Measurements from ENCODE around the gene CAPN11.
"Not testable (repeated sequence)": the region's sequence is repeated elsewhere in the genome, so short reads cannot be mapped to it uniquely, and the experiment has no call there.

Gene CAPN11

GRCh38 chr6:44225579-44226325 is 67.1 kb downstream of the CAPN11 start:
- Histone ChIP-seq H3K9ac (ENCODE audit: low read depth, low read length) (no peak overlapping the region), H3K4me3 (ENCODE audit: low read depth, low read length) (peak overlapping the region; percentile 22), H3K36me3 (ENCODE audit: control insufficient read depth, insufficient read depth, low read length) (peaks cover 33% of the 10 kb centered on the region), H3K4me1 (ENCODE audit: control insufficient read depth, insufficient read depth, low read length) (peaks cover 45% of the 10 kb centered on the region), H3K27ac (ENCODE audit: low read depth, low read length) (no peak overlapping the region), H3K27me3 (ENCODE audit: control insufficient read depth, insufficient read depth, low read length) (no peaks in the 10 kb centered on the region; the same call in 1 of the 2 replicates), H3K9me3 (ENCODE audit: control insufficient read depth, insufficient read depth, low read length) (no peaks in the 10 kb centered on the region)

GRCh38 chr6:44226368-44227147 is 67.9 kb downstream of the CAPN11 start:
- Histone ChIP-seq H3K27ac (ENCODE audit: low read depth, low read length) (no peak overlapping the region), H3K9ac (ENCODE audit: low read depth, low read length) (no peak overlapping the region), H3K4me3 (ENCODE audit: low read depth, low read length) (no peak overlapping the region), H3K9me3 (ENCODE audit: control insufficient read depth, insufficient read depth, low read length) (no peaks in the 10 kb centered on the region), H3K36me3 (ENCODE audit: control insufficient read depth, insufficient read depth, low read length) (peaks cover 41% of the 10 kb centered on the region), H3K27me3 (ENCODE audit: control insufficient read depth, insufficient read depth, low read length) (no peaks in the 10 kb centered on the region; the same call in 1 of the 2 replicates), H3K4me1 (ENCODE audit: control insufficient read depth, insufficient read depth, low read length) (peaks cover 40% of the 10 kb centered on the region)

DNA sequence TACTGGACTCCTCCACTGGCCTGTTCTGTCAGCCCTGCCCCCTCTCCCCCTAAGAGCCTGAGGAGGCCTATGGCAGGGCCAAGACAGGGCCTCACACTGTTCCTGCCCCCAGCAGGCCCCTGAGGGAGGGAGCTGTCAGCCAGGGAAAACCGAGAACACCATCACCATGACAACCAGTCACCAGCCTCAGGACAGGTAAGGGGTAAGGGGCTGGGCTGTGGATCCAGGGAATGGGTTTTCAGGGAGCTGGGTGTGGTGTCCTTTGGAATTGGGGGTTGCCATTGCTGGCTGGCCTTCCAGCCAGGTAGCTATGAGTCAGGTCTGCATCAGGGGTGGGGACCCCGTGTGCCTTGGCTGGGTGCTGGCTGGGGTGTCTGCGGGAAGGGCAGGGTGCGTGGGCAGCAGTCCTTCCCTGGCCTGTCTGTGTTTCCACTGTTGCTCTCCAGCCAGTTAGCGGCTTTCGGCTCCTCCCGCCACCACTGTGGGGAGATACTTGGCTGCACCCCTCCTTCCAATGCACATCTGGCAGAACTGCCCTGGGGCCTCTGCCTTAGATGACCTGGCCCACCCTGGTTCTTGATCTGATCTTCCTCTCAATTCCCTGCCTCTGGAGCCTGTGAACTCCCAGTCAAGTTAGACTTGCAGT is 68.7 kb downstream of the CAPN11 start:
- no peaks in the 10 kb centered on the region for H3K9me3 ChIP-seq (ENCODE audit: control insufficient read depth, insufficient read depth, low read length)

DNA sequence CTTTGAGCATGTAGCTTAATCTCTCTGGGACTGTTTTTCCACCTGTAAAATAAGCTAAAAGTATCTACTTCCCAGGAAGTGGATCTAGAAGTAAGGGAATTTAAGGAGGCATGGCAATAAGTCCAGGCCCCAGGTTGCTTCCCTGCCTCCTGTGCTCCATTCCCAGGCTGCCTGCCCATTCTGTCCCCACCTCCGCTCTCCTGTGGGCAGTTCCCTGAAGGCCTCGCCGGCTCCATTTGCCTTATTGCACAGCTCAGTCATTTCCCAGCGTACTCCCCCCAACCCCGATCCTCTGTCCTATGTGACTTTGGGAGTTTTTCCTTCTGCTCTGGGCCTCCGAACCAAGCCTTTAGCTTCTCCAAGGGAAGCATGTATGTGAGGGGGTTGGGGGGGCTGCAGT is 69.4 kb downstream of the CAPN11 start:
- Histone ChIP-seq H3K27me3 (ENCODE audit: control insufficient read depth, insufficient read depth, low read length) (no peaks in the 10 kb centered on the region), H3K9me3 (ENCODE audit: control insufficient read depth, insufficient read depth, low read length) (no peaks in the 10 kb centered on the region), H3K4me3 (ENCODE audit: low read depth, low read length) (no peak overlapping the region), H3K36me3 (ENCODE audit: control insufficient read depth, insufficient read depth, low read length) (peaks cover 55% of the 10 kb centered on the region), H3K9ac (ENCODE audit: low read depth, low read length) (no peak overlapping the region), H3K27ac (ENCODE audit: low read depth, low read length) (no peak overlapping the region), H3K4me1 (ENCODE audit: control insufficient read depth, insufficient read depth, low read length) (peaks cover 27% of the 10 kb centered on the region)

More for the DNA sequence above, 68.7 kb downstream of the CAPN11 start:
- H3K4me1 ChIP-seq (ENCODE audit: control insufficient read depth, insufficient read depth, low read length), result peaks cover 35% of the 10 kb centered on the region
- no peak overlapping the region for H3K27ac ChIP-seq (ENCODE audit: low read depth, low read length)
- H3K27me3 ChIP-seq (ENCODE audit: control insufficient read depth, insufficient read depth, low read length), result no peaks in the 10 kb centered on the region; the same call in 1 of the 2 replicates
- H3K4me3 ChIP-seq (ENCODE audit: low read depth, low read length), result no peak overlapping the region
- H3K36me3 ChIP-seq (ENCODE audit: control insufficient read depth, insufficient read depth, low read length), result peaks cover 48% of the 10 kb centered on the region
- H3K9ac ChIP-seq (ENCODE audit: low read depth, low read length), result no peak overlapping the region

GRCh38 chr6:44228433-44228832 is 69.8 kb downstream of the CAPN11 start:
- no peaks in the 10 kb centered on the region for H3K27me3 ChIP-seq (ENCODE audit: control insufficient read depth, insufficient read depth, low read length)
- no peak overlapping the region for H3K9ac ChIP-seq (ENCODE audit: low read depth, low read length)
- no peaks in the 10 kb centered on the region for H3K9me3 ChIP-seq (ENCODE audit: control insufficient read depth, insufficient read depth, low read length)
- peaks cover 26% of the 10 kb centered on the region for H3K4me1 ChIP-seq (ENCODE audit: control insufficient read depth, insufficient read depth, low read length)
- peaks cover 60% of the 10 kb centered on the region for H3K36me3 ChIP-seq (ENCODE audit: control insufficient read depth, insufficient read depth, low read length)
- H3K4me3 ChIP-seq (ENCODE audit: low read depth, low read length), result no peak overlapping the region
- H3K27ac ChIP-seq (ENCODE audit: low read depth, low read length), result no peak overlapping the region

DNA sequence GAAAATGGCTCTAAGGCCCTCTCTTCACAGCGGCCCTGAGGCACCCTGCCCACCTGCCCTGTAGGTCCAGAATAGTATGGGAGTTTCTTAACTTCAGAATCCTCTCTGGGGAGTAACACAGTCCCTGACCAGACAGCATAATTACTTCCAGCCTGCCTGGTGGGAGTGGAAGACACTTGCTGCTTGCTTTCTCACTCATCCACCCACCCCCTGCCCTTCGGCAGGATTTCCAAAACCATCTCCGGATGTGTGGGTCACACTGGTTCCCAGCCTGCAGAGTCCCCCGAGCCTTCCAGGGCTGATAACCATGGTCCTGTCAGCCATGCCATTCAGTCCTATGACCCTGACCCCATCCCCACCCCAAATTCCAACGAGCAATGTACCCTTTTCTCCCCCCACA is 70.2 kb downstream of the CAPN11 start:
- Histone ChIP-seq H3K36me3 (ENCODE audit: control insufficient read depth, insufficient read depth, low read length) (peaks cover 64% of the 10 kb centered on the region), H3K4me1 (ENCODE audit: control insufficient read depth, insufficient read depth, low read length) (peaks cover 26% of the 10 kb centered on the region), H3K9me3 (ENCODE audit: control insufficient read depth, insufficient read depth, low read length) (no peaks in the 10 kb centered on the region), H3K27me3 (ENCODE audit: control insufficient read depth, insufficient read depth, low read length) (no peaks in the 10 kb centered on the region), H3K27ac (ENCODE audit: low read depth, low read length) (no peak overlapping the region), H3K4me3 (ENCODE audit: low read depth, low read length) (no peak overlapping the region), H3K9ac (ENCODE audit: low read depth, low read length) (no peak overlapping the region)

GRCh38 chr6:44229376-44230033 is 70.9 kb downstream of the CAPN11 start:
- Histone ChIP-seq H3K36me3 (ENCODE audit: control insufficient read depth, insufficient read depth, low read length) (peaks cover 64% of the 10 kb centered on the region), H3K27me3 (ENCODE audit: control insufficient read depth, insufficient read depth, low read length) (no peaks in the 10 kb centered on the region), H3K9me3 (ENCODE audit: control insufficient read depth, insufficient read depth, low read length) (no peaks in the 10 kb centered on the region), H3K9ac (ENCODE audit: low read depth, low read length) (no peak overlapping the region), H3K27ac (ENCODE audit: low read depth, low read length) (no peak overlapping the region), H3K4me3 (ENCODE audit: low read depth, low read length) (no peak overlapping the region), H3K4me1 (ENCODE audit: control insufficient read depth, insufficient read depth, low read length) (peaks cover 27% of the 10 kb centered on the region)

DNA sequence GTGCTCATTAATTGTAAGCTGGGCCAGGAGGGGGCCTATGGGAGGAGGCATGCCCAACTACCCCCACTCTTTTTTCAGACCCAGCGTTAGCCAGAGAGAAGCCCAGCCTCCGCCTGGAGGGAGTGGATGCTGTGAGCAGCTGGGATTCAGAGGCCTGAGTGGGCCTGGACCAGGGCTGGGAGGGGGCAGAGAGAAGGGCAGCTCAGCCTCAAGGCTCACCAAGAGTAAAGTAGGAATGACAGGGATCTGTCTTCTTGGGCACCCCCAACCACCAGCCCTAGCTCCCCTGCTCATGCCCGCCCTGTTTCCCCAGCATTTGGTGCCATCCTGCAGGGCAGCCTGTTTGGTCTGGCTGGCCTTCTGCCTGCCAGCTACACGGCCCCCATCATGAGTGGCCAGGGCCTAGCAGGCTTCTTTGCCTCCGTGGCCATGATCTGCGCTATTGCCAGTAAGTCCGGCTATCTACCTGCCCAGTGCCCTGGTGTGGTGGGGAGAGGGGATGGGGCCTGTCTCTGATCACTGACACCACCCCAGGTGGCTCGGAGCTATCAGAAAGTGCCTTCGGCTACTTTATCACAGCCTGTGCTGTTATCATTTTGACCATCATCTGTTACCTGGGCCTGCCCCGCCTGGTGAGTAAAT is 71.5 kb downstream of the CAPN11 start:
- Histone ChIP-seq H3K4me3 (ENCODE audit: low read depth, low read length) (no peak overlapping the region), H3K9ac (ENCODE audit: low read depth, low read length) (no peak overlapping the region), H3K36me3 (ENCODE audit: control insufficient read depth, insufficient read depth, low read length) (peaks cover 67% of the 10 kb centered on the region), H3K27me3 (ENCODE audit: control insufficient read depth, insufficient read depth, low read length) (no peaks in the 10 kb centered on the region), H3K4me1 (ENCODE audit: control insufficient read depth, insufficient read depth, low read length) (peaks cover 25% of the 10 kb centered on the region), H3K27ac (ENCODE audit: low read depth, low read length) (no peak overlapping the region), H3K9me3 (ENCODE audit: control insufficient read depth, insufficient read depth, low read length) (no peaks in the 10 kb centered on the region)

- H3K27ac ChIP-seq (ENCODE audit: low read depth, low read length); H3K9me3 ChIP-seq (ENCODE audit: control insufficient read depth, insufficient read depth, low read length); H3K9ac ChIP-seq (ENCODE audit: low read depth, low read length); H3K4me3 ChIP-seq (ENCODE audit: low read depth, low read length); H3K27me3 ChIP-seq (ENCODE audit: control insufficient read depth, insufficient read depth, low read length): not testable (repeated sequence)
- Histone ChIP-seq H3K36me3 (ENCODE audit: control insufficient read depth, insufficient read depth, low read length) (peaks cover 70% of the 10 kb centered on the region), H3K4me1 (ENCODE audit: control insufficient read depth, insufficient read depth, low read length) (peaks cover 12% of the 10 kb centered on the region)
Observed at GRCh38 chr6:44231426-44231825, 72.8 kb downstream of the CAPN11 start.

Data from HUES48 (cell line).